Keratinocyte (primary cell): Measurements from ENCODE around the gene SPIRE1.

Experiments
- CTCF ChIP-seq, 3 experiments: IDR thresholded peaks in 1 of 3; conservative IDR thresholded peaks in 1 of 3; optimal IDR thresholded peaks in 1 of 3; 2 replicates in 2 of 3; 3 replicates in 1 of 3; pipeline versions ENCODE3 to v1.5.1; 2011; ENCODE audit warnings: low read length in 3 of 3, mild to moderate bottlenecking in 3 of 3, moderate library complexity in 2 of 3, control low read depth in 1 of 3, inconsistent platforms in 1 of 3; ENCODE audit not compliant: insufficient read depth in 2 of 3; ENCODE audit errors: extremely low read depth in 1 of 3
- EZH2 ChIP-seq: IDR thresholded peaks from one replicate; pipeline ENCODE4 v1.6.1; 2012; ENCODE audit warnings: inconsistent platforms, mild to moderate bottlenecking, low read length, moderate library complexity

DNA sequence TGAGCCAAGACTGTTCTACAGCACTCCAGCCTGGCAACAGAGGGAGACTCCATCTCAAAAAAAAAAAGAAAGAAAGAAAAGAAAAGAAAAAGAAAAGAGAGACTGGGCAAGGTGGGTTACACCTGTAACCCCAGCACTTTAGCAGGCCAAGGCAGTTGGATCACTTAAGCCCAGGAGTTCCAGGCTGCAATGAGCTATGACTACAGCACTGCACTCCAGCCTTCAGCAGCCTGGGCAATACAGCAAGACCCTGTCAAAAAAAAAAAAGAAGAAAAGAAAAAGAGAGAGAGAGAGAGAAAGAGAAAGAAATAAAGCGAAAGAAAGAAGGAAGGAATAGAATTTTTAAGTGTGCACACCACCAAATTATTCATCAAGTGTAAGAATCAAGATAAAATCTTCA is 2.9 kb downstream of the SPIRE1 start:
- TF ChIP-seq CTCF (optimal IDR thresholded peaks at IDR 0.05 in 1 of 3, IDR thresholded peaks at IDR 0.05 in 1 of 3, conservative IDR thresholded peaks at IDR 0.05 in 1 of 3; ENCODE audit: extremely low read depth in 1 of 3, insufficient read depth in 2 of 3, low read length in 3 of 3) (no peak), EZH2 (no peak)
